ENCODE measurements around the gene RGL2. TPM values are rescaled to one million over a fixed set of nuclear protein-coding genes. Genes with fewer than 3 reads are reported as not detected.

The RGL2 gene
- total RNA-seq, 2 donors from 2014 or later, result 85.6 to 98.0 TPM

DNA sequence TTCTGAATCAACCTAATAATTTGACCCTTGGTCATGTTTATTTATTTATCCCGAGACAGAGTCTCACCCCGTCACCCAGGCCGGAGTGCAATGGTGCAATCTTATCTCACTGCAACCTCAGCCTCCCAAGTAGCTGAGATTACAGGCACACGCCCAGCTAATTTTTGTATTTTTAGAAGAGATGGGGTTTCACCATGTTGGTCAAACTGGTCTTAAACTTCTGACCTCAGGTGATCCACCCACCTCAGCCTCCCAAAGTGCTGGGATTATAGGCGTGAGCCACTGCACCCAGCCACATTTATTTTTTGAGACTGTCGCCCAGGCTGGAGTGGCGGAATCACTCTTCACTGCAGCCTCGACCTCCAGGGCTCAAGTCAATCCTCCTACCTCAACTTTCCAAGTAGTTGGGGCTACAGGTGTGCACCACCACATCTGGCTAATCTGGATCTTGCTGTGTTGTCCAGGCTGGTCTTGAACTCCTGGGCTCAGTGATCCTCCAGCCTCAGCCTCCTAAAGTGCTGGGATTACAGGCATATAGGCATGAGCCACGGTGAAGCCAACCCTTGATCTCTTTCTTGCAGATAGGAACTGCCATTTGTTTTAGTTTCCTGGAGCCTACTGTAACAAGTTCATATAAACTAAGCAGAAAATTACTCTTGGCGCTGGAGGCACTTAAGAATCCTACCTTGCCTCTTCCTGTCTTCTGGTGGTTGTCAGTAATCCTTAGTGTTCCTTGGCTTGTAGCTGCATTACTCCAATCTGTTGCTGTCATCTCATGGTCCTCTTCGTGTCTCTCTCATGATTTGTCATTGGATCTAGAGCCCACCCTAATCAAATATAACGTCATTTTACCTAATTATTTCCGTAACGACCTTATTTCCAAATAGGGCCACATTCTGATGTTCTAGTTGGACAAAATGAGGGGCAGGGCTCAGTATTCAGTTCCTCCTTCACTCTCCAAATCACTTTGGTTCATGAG lies 24.5 kb downstream of the RGL2 start:
- peaks cover 52% of the 10 kb centered on the region for H3K36me3 ChIP-seq (ENCODE audit: control insufficient read depth, insufficient read depth, low read length)
- 83 to 87% methylated on average over 11 to 14 of the region's 14 CpGs for WGBS, 2 experiments (ENCODE audit: insufficient coverage in 1 of 2, insufficient read length in 1 of 2)
- no peak overlapping the region for H3K27ac ChIP-seq (ENCODE audit: low read depth, low read length)

DNA sequence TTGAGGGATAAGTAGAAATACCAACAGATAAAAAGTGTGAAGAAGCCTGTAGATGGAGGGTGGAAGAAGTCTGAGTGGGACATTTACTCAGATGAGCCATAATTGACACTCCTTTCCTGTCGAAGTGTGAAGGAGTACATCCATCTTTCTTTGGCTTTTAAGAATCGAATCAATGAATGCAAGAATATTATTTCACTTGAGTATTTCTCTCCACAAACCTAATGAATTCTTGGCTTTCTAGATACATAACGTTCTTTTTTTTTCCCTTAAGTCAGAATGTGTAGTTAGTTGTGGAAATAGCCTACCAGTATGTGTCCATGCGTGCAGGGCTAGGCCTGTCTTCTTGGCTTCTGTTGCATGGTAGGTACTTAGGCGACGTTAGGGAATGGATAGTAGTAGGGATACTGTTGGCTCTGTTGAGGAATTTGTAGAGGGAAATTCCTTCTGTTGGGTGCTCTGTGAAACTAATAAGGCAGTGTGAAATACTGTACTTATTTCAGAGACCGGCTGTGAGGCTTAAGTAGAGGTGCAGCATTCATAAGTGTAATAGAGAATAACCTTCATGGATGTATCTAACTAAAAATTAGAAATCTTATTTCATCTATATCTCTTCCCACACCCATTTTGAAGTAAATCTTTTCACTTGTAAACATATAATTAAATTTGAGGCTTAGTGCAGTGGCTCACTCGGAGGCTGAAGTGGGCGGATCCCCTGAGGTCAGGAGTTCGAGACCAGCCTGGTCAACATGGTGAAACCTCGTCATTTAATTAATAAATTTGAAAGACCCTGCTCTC lies 25.4 kb downstream of the RGL2 start:
- peaks cover 54% of the 10 kb centered on the region for H3K36me3 ChIP-seq (ENCODE audit: control insufficient read depth, insufficient read depth, low read length)
- Mint-ChIP-seq H3K27me3 (ENCODE audit: insufficient read depth) (no peaks in the 10 kb centered on the region), H3K9me3 (no peaks in the 10 kb centered on the region), H3K36me3 (ENCODE audit: low read depth) (peaks cover 52% of the 10 kb centered on the region), H3K4me3 (peak overlapping the region; percentile 98), H3K4me1 (peaks cover 35% of the 10 kb centered on the region), H3K27ac (peak overlapping the region; percentile 91)
- WGBS, 2 experiments (ENCODE audit: insufficient coverage in 1 of 2, insufficient read length in 1 of 2), result 65 to 75% methylated on average over 7 to 11 of the region's 11 CpGs
- H3K9ac ChIP-seq (ENCODE audit: extremely low read depth, low read length, poor library complexity, severe bottlenecking), result peak overlapping the region; percentile 91
- no peak overlapping the region for H3K27ac ChIP-seq (ENCODE audit: low read depth, low read length)
- H3K4me3 ChIP-seq (ENCODE audit: low read length), result peak overlapping the region; percentile 98
- H3K9me3 ChIP-seq (ENCODE audit: control insufficient read depth, low read length), result no peaks in the 10 kb centered on the region
- TF ChIP-seq, protein P1, sequence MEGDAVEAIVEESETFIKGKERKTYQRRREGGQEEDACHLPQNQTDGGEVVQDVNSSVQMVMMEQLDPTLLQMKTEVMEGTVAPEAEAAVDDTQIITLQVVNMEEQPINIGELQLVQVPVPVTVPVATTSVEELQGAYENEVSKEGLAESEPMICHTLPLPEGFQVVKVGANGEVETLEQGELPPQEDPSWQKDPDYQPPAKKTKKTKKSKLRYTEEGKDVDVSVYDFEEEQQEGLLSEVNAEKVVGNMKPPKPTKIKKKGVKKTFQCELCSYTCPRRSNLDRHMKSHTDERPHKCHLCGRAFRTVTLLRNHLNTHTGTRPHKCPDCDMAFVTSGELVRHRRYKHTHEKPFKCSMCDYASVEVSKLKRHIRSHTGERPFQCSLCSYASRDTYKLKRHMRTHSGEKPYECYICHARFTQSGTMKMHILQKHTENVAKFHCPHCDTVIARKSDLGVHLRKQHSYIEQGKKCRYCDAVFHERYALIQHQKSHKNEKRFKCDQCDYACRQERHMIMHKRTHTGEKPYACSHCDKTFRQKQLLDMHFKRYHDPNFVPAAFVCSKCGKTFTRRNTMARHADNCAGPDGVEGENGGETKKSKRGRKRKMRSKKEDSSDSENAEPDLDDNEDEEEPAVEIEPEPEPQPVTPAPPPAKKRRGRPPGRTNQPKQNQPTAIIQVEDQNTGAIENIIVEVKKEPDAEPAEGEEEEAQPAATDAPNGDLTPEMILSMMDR (conservative IDR thresholded peaks at IDR 0.05), result no peak
- DNase-seq, result no peak
- no peaks in the 10 kb centered on the region for H3K4me1 ChIP-seq (ENCODE audit: control insufficient read depth, insufficient read depth, low read length)
- H3K27me3 ChIP-seq (ENCODE audit: control insufficient read depth, insufficient read depth, low read length, poor library complexity, severe bottlenecking), result no peaks in the 10 kb centered on the region

More for the DNA sequence above, 24.5 kb downstream of the RGL2 start:
- Mint-ChIP-seq H3K9me3 (no peaks in the 10 kb centered on the region), H3K4me1 (peaks cover 35% of the 10 kb centered on the region), H3K36me3 (ENCODE audit: low read depth) (peaks cover 51% of the 10 kb centered on the region), H3K27ac (peak overlapping the region; percentile 91), H3K27me3 (ENCODE audit: insufficient read depth) (no peaks in the 10 kb centered on the region), H3K4me3 (peak overlapping the region; percentile 98)
- H3K9ac ChIP-seq (ENCODE audit: extremely low read depth, low read length, poor library complexity, severe bottlenecking), result peak overlapping the region; percentile 0
- H3K9me3 ChIP-seq (ENCODE audit: control insufficient read depth, low read length), result no peaks in the 10 kb centered on the region
- TF ChIP-seq, protein P1 (conservative IDR thresholded peaks at IDR 0.05), result no peak
- H3K4me3 ChIP-seq (ENCODE audit: low read length), result peak overlapping the region; percentile 98
- no peaks in the 10 kb centered on the region for H3K4me1 ChIP-seq (ENCODE audit: control insufficient read depth, insufficient read depth, low read length)
- DNase-seq, result no peak
- no peaks in the 10 kb centered on the region for H3K27me3 ChIP-seq (ENCODE audit: control insufficient read depth, insufficient read depth, low read length, poor library complexity, severe bottlenecking)

GRCh38 chr6:33272275-33273128 lies 26.2 kb downstream of the RGL2 start:
- TF ChIP-seq, protein P1 (conservative IDR thresholded peaks at IDR 0.05), result no peak
- Histone ChIP-seq H3K4me1 (ENCODE audit: control insufficient read depth, insufficient read depth, low read length) (no peaks in the 10 kb centered on the region), H3K4me3 (ENCODE audit: low read length) (peak overlapping the region; percentile 98), H3K36me3 (ENCODE audit: control insufficient read depth, insufficient read depth, low read length) (peaks cover 62% of the 10 kb centered on the region), H3K9ac (ENCODE audit: extremely low read depth, low read length, poor library complexity, severe bottlenecking) (peak overlapping the region; percentile 91), H3K27me3 (ENCODE audit: control insufficient read depth, insufficient read depth, low read length, poor library complexity, severe bottlenecking) (no peaks in the 10 kb centered on the region), H3K27ac (ENCODE audit: low read depth, low read length) (peak overlapping the region; percentile 85), H3K9me3 (ENCODE audit: control insufficient read depth, low read length) (no peaks in the 10 kb centered on the region)
- H3K27me3 Mint-ChIP-seq (ENCODE audit: insufficient read depth), result no peaks in the 10 kb centered on the region
- peak overlapping the region; percentile 91 for H3K27ac Mint-ChIP-seq
- H3K9me3 Mint-ChIP-seq, result no peaks in the 10 kb centered on the region
- H3K4me3 Mint-ChIP-seq, result peak overlapping the region; percentile 98
- peaks cover 31% of the 10 kb centered on the region for H3K4me1 Mint-ChIP-seq
- WGBS, 2 experiments (ENCODE audit: insufficient coverage in 1 of 2, insufficient read length in 1 of 2), result 0 to 2% methylated on average over 8 to 22 of the region's 22 CpGs
- no peak for DNase-seq
- peaks cover 58% of the 10 kb centered on the region for H3K36me3 Mint-ChIP-seq (ENCODE audit: low read depth)

Measured in endodermal cell (in vitro differentiated cells).